K562 (cell line): Measurements from ENCODE around the gene ZBTB44.

Experiments
- AFF4 ChIP-seq: sonication (generic); formaldehyde crosslinking; IDR thresholded peaks from 2 replicates; pipeline ENCODE4 v1.8.0; 2023; ENCODE audit warnings: mild to moderate bottlenecking, missing genetic modification reagents
- BCL6 ChIP-seq: fragments of 250-450 bp; sonication (Bioruptor Pico); IDR thresholded peaks from 2 replicates; pipeline ENCODE4 v1.4.0; 2020
- BRCA1 ChIP-seq, 2 experiments: fragments of 450-650 bp in 1 of 2; sonication (generic) in 1 of 2; formaldehyde crosslinking in 1 of 2; IDR thresholded peaks; 2 replicates each; pipeline versions ENCODE4 v1.5.0 to v1.6.1; 2017 to 2020; ENCODE audit warnings: mild to moderate bottlenecking in 1 of 2, missing genetic modification reagents in 1 of 2
- CTCF ChIP-seq, 3 experiments: IDR thresholded peaks in 2 of 3; conservative IDR thresholded peaks in 1 of 3; 2 replicates each; pipeline ENCODE4 v1.5.1; 2011 to 2012; ENCODE audit warnings: low read length in 3 of 3, mild to moderate bottlenecking in 3 of 3, control low read depth in 2 of 3, improper control_type of control experiment in 1 of 3, inconsistent platforms in 1 of 3, low read depth in 1 of 3, mixed read lengths in 1 of 3, moderate library complexity in 1 of 3; ENCODE audit not compliant: insufficient read depth in 2 of 3
- DMBX1 ChIP-seq: fragments of 250-450 bp; sonication (Bioruptor Pico); IDR thresholded peaks from 2 replicates; pipeline ENCODE4 v1.8.0; 2022; ENCODE audit warnings: inconsistent platforms, mild to moderate bottlenecking, moderate library complexity, borderline replicate concordance
- GABPB1 ChIP-seq: sonication (generic); formaldehyde crosslinking; IDR thresholded peaks from 2 replicates; pipeline ENCODE4 v1.8.0; 2022; ENCODE audit warnings: mild to moderate bottlenecking, missing genetic modification reagents
- KAT8 ChIP-seq: fragments of 450-650 bp; IDR thresholded peaks from 2 replicates; pipeline ENCODE4 v1.6.1; 2016; ENCODE audit warnings: low read depth, mild to moderate bottlenecking
- MAFK ChIP-seq: IDR thresholded peaks from 2 replicates; pipeline ENCODE4 v1.6.1; 2011; ENCODE audit warnings: low read length, improper control_type of control experiment
- POLR2A ChIP-seq: fragments of 450-650 bp; conservative IDR thresholded peaks from 2 replicates; pipeline ENCODE4 v1.6.1; 2016
- SETDB1 ChIP-seq: IDR thresholded peaks from one replicate; pipeline ENCODE4 v1.6.1; 2012; ENCODE audit warnings: low read length, control low read depth, inconsistent platforms
- TARDBP ChIP-seq: fragments of 450-650 bp; IDR thresholded peaks from 2 replicates; pipeline ENCODE4 v1.6.1; 2016

- TF ChIP-seq CTCF (IDR thresholded peaks at IDR 0.05 in 2 of 3, conservative IDR thresholded peaks at IDR 0.05 in 1 of 3; ENCODE audit: insufficient read depth in 2 of 3, low read depth in 1 of 3, low read length in 3 of 3) = no peak
- TF ChIP-seq AFF4 (CRISPR knock-in tag) = no peak
- no peak for TF ChIP-seq TARDBP
- no peak for TF ChIP-seq BCL6 (CRISPR knock-in tag)
- TF ChIP-seq POLR2A = no peak
- TF ChIP-seq MAFK = no peak
- TF ChIP-seq GABPB1 = no peak
- TF ChIP-seq DMBX1 (CRISPR knock-in tag) = no peak
- no peak for TF ChIP-seq SETDB1
- no peak for TF ChIP-seq BRCA1 (IDR thresholded peaks at IDR 0.05)
- TF ChIP-seq BRCA1 (CRISPR knock-in tag; IDR thresholded peaks at IDR 0.05) = no peak
- TF ChIP-seq KAT8 = no peak
Measured at GRCh38 chr11:130187096-130187495, 127.6 kb downstream of the ZBTB44 start.
